ENCODE measurements around the gene EPM2AIP1.
"Not testable (repeated sequence)": the region's sequence is repeated elsewhere in the genome, so short reads cannot be mapped to it uniquely, and the experiment has no call there.

Gene EPM2AIP1

DNA sequence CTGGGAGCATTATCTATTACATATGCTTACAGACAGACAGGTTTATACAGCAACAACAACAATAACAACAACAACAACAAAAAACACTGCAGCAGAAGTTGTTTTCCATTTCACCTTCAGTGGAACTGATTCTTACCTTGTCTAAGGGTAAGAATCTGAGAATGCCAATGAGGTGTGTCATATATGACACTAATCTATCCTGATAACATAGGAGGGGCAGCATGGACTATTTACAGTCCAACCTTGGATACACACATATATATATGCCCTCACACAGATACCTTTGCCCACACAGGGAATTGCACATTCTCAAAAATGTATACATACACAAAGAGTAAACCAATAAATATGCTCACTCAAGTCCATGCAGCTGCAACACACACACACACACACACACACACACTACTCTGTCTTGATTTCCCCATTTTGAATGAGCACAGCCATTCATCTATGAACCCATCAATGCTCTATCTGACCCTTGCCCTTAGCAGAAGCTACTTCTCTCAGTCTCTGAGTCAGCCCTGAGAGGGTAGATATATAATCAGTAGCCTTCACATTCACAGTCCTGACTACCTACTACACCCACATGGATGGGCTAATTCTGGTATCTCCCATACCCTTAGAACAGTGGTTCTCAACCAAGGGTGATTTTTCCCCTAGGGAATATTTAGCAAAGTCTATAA, 38.3 kb downstream of the EPM2AIP1 start:
- Mint-ChIP-seq H3K4me3 (no peak overlapping the region), H3K9me3 (no peaks in the 10 kb centered on the region), H3K4me1 (peaks cover 22% of the 10 kb centered on the region), H3K27me3 (no peaks in the 10 kb centered on the region), H3K36me3 (no peaks in the 10 kb centered on the region), H3K27ac (no peak overlapping the region)
- DNase-seq (ENCODE audit: low spot score in 2 of 2) (no peak), ATAC-seq (ENCODE audit: low read depth) (no peak)

GRCh38 chr3:36947814-36948213, 45.1 kb downstream of the EPM2AIP1 start:
- H3K9me3 Mint-ChIP-seq; H3K4me3 Mint-ChIP-seq; DNase-seq (ENCODE audit: low spot score in 2 of 2); H3K27me3 Mint-ChIP-seq; H3K4me1 Mint-ChIP-seq; H3K27ac Mint-ChIP-seq; ATAC-seq (ENCODE audit: low read depth): not testable (repeated sequence)
- peaks cover 11% of the 10 kb centered on the region for H3K36me3 Mint-ChIP-seq

- ATAC-seq (ENCODE audit: low read depth), result no peak
- Mint-ChIP-seq H3K36me3 (peaks cover 15% of the 10 kb centered on the region), H3K27ac (peak overlapping the region; percentile 76), H3K9me3 (peaks cover 6% of the 10 kb centered on the region), H3K4me1 (peaks cover 11% of the 10 kb centered on the region), H3K4me3 (peak overlapping the region; percentile 86), H3K27me3 (no peaks in the 10 kb centered on the region)
- DNase-seq (ENCODE audit: low spot score in 2 of 2), result no peak
Observed at GRCh38 chr3:36945333-36945980, 47.5 kb downstream of the EPM2AIP1 start.

DNA sequence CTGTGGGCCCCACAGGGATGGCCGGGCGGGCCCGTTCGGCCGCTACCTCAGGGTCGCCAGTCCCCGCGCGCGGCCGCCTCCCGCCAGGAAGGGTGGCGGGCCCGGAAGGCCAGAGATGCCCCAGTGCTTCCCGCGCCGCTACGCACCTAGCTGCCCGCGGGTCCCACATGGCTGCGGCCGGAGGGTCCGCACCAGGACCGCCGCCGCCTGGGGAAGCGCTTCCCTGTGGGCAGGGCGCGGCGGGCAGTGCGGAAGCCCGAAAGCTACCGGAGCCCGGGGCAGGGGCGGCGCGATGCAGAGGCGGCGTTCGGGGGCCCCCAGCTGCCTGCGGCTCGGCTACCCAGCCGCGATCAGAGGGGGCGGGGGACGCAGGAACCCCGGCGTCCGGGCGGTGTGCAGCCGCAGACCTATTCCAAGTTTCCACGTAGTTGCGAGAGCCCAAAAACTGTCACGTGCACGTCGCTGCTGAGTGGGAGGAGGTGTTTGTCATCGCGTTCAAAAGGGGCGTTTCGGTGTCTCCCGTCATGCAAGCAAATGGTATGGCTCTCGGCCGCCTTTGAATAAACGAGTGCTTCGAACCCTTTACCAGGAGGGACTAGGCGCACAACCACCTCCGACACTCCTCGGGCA, 48.2 kb downstream of the EPM2AIP1 start, which contains the start of gene TRANK1:
Gene TRANK1 (minus strand): TSS at position 414 of the 630 bp plus-strand sequence. CDS start 245 bp downstream, at position 169.
- Mint-ChIP-seq H3K27ac (peak within 1 kb of the TSS; percentile 76), H3K9me3 (peaks cover 6% of the 10 kb centered on the region), H3K4me3 (peak within 1 kb of the TSS; percentile 86), H3K4me1 (peaks cover 13% of the 10 kb centered on the region), H3K27me3 (no peaks in the 10 kb centered on the region), H3K36me3 (peaks cover 15% of the 10 kb centered on the region)
- ATAC-seq (ENCODE audit: low read depth) (peak; percentile 87), DNase-seq (ENCODE audit: low spot score in 2 of 2) (peak; percentile 55 to 59)

DNA sequence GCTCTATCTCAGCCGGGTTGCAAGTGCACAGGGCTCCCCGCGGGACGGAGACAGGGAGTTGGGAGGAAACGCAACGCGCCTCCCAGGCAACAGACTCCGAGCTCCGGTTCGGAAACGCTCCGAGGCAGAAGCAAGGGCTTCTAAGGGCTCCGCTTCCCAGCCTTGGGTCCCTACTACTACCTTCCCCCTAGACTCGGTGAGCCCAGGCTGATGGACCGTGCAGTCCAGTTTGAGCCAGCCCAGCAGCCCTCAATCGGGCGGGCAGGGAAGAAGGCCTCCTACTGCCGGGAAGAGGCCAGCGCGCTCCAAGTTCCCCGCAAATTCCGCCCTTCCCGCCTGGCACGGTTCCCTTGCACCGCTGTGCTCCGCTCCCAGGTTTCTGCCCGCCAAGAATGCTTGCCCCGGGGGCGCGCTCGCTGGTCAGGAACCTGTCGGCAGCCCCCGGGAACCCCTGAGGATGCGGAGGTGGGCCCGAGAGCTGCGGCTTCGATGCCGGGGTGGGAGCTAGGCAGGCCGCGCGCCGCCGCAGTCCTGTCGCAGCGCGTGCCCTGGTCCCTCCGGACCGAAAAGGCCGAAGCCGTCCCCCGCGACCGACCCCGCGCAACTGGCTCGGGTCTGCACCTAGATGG, 48.8 kb downstream of the EPM2AIP1 start:
- ATAC-seq (ENCODE audit: low read depth) (peak; percentile 41), DNase-seq (ENCODE audit: low spot score in 2 of 2) (peak; percentile 15 to 38)
- Mint-ChIP-seq H3K4me3 (peak overlapping the region; percentile 86), H3K27ac (no peak overlapping the region), H3K4me1 (peaks cover 15% of the 10 kb centered on the region), H3K36me3 (peaks cover 12% of the 10 kb centered on the region), H3K9me3 (peaks cover 6% of the 10 kb centered on the region), H3K27me3 (no peaks in the 10 kb centered on the region)

GRCh38 chr3:36943601-36944000, 49.3 kb downstream of the EPM2AIP1 start:
- no peak for ATAC-seq (ENCODE audit: low read depth)
- Mint-ChIP-seq H3K4me3 (peak overlapping the region; percentile 86), H3K36me3 (peaks cover 9% of the 10 kb centered on the region), H3K9me3 (peaks cover 3% of the 10 kb centered on the region), H3K27ac (no peak overlapping the region), H3K4me1 (peaks cover 15% of the 10 kb centered on the region), H3K27me3 (no peaks in the 10 kb centered on the region)
- no peak for DNase-seq (ENCODE audit: low spot score in 2 of 2)

DNA sequence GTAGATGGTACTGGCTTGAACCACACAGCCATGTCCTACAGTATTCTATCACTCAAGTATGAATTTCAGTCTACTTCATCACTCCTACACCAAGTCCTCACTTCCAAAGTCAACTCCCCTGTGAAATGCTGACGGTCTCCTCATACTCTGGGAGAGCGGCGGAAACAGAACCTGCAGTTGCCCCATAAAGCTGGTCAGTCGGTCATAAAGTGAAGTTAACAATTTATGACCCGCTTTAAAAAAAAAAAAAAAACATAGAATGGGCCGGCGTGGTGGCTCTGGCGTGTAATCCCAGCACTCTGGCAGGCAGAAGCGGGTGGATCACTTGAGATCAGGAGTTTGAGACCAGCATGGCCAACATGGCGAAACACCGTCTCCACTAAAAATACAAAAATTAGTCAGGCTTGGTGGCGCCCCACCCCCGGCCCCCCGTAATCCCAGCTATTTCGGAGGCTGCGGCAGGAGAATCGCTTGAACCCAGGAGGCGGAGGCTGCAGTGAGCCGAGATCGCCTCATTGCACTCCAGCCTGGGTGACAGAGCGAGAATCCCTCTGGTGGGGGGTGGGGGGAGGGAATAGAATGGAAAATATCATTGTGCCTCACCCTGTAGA, 50.2 kb downstream of the EPM2AIP1 start:
- Mint-ChIP-seq H3K27me3 (no peaks in the 10 kb centered on the region), H3K36me3 (peaks cover 5% of the 10 kb centered on the region), H3K9me3 (peaks cover 3% of the 10 kb centered on the region), H3K27ac (no peak overlapping the region), H3K4me1 (peaks cover 17% of the 10 kb centered on the region), H3K4me3 (no peak overlapping the region)
- DNase-seq (ENCODE audit: low spot score in 2 of 2), result no peak
- ATAC-seq (ENCODE audit: low read depth), result no peak

DNA sequence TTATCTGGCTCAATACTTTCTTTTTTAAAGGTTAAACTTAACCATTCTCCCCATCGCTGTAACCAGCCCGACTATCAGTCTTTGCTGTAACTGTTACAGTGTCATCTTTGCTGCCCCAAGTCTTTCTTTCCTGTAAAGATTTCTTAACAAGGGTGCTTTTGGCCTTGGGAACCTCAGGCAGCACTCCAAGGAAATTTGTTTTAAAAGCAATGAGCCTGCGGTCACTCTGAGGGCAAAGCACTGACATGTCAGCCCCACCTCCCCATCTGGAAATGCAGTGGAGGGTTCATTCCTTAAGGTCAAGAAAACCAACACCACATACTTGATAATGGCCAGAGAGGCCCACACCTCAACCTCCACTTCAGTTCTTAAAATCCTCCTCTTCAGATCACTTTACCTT, 51.3 kb downstream of the EPM2AIP1 start:
- Mint-ChIP-seq H3K4me1 (peaks cover 17% of the 10 kb centered on the region), H3K9me3 (no peaks in the 10 kb centered on the region), H3K27me3 (no peaks in the 10 kb centered on the region), H3K4me3 (no peak overlapping the region), H3K27ac (no peak overlapping the region), H3K36me3 (peaks cover 3% of the 10 kb centered on the region)
- no peak for ATAC-seq (ENCODE audit: low read depth)
- DNase-seq (ENCODE audit: low spot score in 2 of 2), result no peak

DNA sequence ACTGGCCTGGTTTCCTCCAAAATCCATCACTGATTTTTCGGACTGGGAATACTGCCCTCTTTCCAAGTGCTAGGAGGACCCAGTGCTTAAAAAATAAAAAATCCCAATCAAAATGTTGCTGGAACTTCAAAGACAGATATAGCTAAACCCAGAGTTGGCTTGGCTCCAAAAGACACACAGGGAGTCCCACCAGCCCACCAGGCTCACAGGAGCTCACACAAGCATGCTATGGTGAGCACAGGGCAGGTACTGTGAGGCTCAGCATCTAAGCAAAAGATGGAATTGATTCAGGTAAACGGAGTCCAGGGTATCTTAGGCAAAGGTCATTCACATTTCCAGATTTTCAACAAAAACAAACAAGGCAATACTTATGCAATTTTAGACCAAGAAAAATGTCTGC, 51.8 kb downstream of the EPM2AIP1 start:
- Mint-ChIP-seq H3K27ac (no peak overlapping the region), H3K36me3 (peaks cover 3% of the 10 kb centered on the region), H3K4me1 (peaks cover 17% of the 10 kb centered on the region), H3K9me3 (no peaks in the 10 kb centered on the region), H3K4me3 (no peak overlapping the region), H3K27me3 (no peaks in the 10 kb centered on the region)
- ATAC-seq (ENCODE audit: low read depth) (no peak), DNase-seq (ENCODE audit: low spot score in 2 of 2) (no peak)

DNA sequence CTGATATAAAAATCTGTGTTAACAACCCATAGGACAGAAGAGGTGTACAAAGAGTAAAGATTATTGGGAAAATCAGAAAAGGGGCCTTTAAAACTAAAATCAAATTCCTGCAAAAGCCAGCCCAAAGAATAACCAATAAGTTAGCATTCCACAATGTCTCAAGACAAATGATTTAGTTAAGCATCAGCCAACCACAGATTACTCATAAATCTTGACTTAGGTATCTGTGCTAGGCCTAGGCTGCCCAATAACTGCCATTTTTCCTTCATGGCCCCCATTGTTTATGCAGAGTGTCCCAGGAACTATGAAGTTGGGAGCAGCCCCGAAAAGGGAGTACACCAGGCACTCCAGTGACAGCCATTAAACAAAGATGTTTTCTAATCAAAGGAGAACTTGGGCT, 55.4 kb downstream of the EPM2AIP1 start:
- peaks cover 3% of the 10 kb centered on the region for H3K36me3 Mint-ChIP-seq
- DNase-seq (ENCODE audit: low spot score in 2 of 2) (no peak), ATAC-seq (ENCODE audit: low read depth) (no peak)
- H3K9me3 Mint-ChIP-seq, result no peaks in the 10 kb centered on the region
- H3K27ac Mint-ChIP-seq, result no peak overlapping the region
- H3K27me3 Mint-ChIP-seq, result no peaks in the 10 kb centered on the region
- peaks cover 10% of the 10 kb centered on the region for H3K4me1 Mint-ChIP-seq
- no peak overlapping the region for H3K4me3 Mint-ChIP-seq
